GM12891 (cell line): ENCODE data around the gene UBTF.

Experiments
- POLR2A ChIP-seq: IDR thresholded peaks from 2 replicates; pipeline ENCODE4 v1.6.1; 2011; ENCODE audit warnings: low read depth, low read length, control low read depth
- POLR2AphosphoS5 ChIP-seq: IDR thresholded peaks from 2 replicates; pipeline ENCODE4 v1.6.1; 2011; ENCODE audit warnings: low read depth, low read length, control low read depth
- POU2F2 ChIP-seq: IDR thresholded peaks from 2 replicates; pipeline ENCODE4 v1.6.1; 2011; ENCODE audit warnings: low read depth, mild to moderate bottlenecking, control low read depth, low read length, moderate library complexity
- TAF1 ChIP-seq: IDR thresholded peaks from 2 replicates; pipeline ENCODE4 v1.6.1; 2011; ENCODE audit warnings: low read depth, low read length, control low read depth

- TF ChIP-seq POLR2AphosphoS5 (no peak), POLR2A (no peak), TAF1 (no peak), POU2F2 (no peak)
Observed at GRCh38 chr17:44263345-44263902, 43.9 kb upstream of the UBTF start.
